RWPE2 (cell line): ENCODE measurements around the gene NKAIN4.

Experiments
- ATAC-seq: fragments of 200-7000 bp; cut with Tn5 transposase; 3 replicates; pipeline ENCODE4 v1.9.1; 2021; ENCODE audit warnings: low read depth
- DNase-seq: peaks from one replicate; pipeline ENCODE4 v3.0.0-alpha.2; 2020; ENCODE audit warnings: low spot score
- H3K27ac ChIP-seq: fragments of 450-650 bp; 2 replicates; pipeline ENCODE4 v1.5.1; 2017; ENCODE audit warnings: mild to moderate bottlenecking; ENCODE audit not compliant: poor library complexity, severe bottlenecking
- H3K27me3 ChIP-seq: fragments of 250-450 bp; sonication (Bioruptor Pico); 2 replicates; pipeline ENCODE4 v1.5.1; 2021; ENCODE audit warnings: mild to moderate bottlenecking, moderate library complexity; ENCODE audit not compliant: insufficient read depth, poor library complexity, severe bottlenecking
- H3K36me3 ChIP-seq: fragments of 250-450 bp; sonication (Bioruptor Pico); 2 replicates; pipeline ENCODE4 v1.5.1; 2020; ENCODE audit warnings: low read depth, mild to moderate bottlenecking, moderate library complexity
- H3K4me1 ChIP-seq: fragments of 250-450 bp; sonication (Bioruptor Pico); 2 replicates; pipeline ENCODE4 v1.5.1; 2021; ENCODE audit warnings: mild to moderate bottlenecking, moderate library complexity; ENCODE audit not compliant: insufficient read depth, poor library complexity, severe bottlenecking
- H3K4me3 ChIP-seq: fragments of 250-450 bp; sonication (Bioruptor Pico); 2 replicates; pipeline ENCODE4 v1.5.1; 2021; ENCODE audit warnings: mild to moderate bottlenecking, moderate library complexity; ENCODE audit not compliant: severe bottlenecking
- H3K9me3 ChIP-seq: fragments of 250-450 bp; sonication (Bioruptor Pico); 2 replicates; pipeline ENCODE4 v1.5.1; 2021; ENCODE audit warnings: mild to moderate bottlenecking, moderate library complexity; ENCODE audit not compliant: severe bottlenecking
- TF ChIP-seq, protein P1 (sequence below): fragments of 450-650 bp; IDR thresholded peaks from one replicate; pipeline ENCODE4 v1.5.1; 2017; ENCODE audit warnings: mild to moderate bottlenecking, moderate library complexity; ENCODE audit not compliant: poor library complexity, severe bottlenecking

Gene NKAIN4

DNA sequence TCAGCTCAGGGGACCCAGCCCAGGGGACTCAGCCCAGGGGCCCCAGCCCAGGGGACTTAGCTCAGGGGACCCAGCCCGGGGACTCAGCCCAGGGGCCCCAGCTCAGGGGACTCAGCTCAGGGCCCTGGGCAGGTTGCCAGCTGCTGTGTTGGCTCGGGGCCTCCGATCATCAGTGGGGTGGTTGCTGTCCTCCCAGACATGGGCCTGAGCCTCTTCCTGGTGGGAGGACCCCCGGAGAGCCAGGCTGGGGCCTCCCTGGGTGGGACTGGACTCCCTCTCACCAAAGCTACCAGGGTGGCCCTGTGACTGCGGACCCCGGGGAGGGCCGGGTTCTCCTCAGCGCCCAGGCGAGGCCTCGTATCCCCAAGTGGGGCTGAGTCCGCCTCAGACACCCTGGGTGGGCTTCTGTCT lies 43.1 kb upstream of the NKAIN4 start:
- TF ChIP-seq, protein P1, sequence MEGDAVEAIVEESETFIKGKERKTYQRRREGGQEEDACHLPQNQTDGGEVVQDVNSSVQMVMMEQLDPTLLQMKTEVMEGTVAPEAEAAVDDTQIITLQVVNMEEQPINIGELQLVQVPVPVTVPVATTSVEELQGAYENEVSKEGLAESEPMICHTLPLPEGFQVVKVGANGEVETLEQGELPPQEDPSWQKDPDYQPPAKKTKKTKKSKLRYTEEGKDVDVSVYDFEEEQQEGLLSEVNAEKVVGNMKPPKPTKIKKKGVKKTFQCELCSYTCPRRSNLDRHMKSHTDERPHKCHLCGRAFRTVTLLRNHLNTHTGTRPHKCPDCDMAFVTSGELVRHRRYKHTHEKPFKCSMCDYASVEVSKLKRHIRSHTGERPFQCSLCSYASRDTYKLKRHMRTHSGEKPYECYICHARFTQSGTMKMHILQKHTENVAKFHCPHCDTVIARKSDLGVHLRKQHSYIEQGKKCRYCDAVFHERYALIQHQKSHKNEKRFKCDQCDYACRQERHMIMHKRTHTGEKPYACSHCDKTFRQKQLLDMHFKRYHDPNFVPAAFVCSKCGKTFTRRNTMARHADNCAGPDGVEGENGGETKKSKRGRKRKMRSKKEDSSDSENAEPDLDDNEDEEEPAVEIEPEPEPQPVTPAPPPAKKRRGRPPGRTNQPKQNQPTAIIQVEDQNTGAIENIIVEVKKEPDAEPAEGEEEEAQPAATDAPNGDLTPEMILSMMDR, result no peak
- peak; percentile 84 for DNase-seq
- Histone ChIP-seq H3K4me3 (no peak overlapping the region), H3K27me3 (peaks cover 44% of the 10 kb centered on the region), H3K4me1 (no peaks in the 10 kb centered on the region), H3K27ac (no peak overlapping the region), H3K36me3 (no peaks in the 10 kb centered on the region), H3K9me3 (peaks cover 17% of the 10 kb centered on the region)
- ATAC-seq, result no peak

DNA sequence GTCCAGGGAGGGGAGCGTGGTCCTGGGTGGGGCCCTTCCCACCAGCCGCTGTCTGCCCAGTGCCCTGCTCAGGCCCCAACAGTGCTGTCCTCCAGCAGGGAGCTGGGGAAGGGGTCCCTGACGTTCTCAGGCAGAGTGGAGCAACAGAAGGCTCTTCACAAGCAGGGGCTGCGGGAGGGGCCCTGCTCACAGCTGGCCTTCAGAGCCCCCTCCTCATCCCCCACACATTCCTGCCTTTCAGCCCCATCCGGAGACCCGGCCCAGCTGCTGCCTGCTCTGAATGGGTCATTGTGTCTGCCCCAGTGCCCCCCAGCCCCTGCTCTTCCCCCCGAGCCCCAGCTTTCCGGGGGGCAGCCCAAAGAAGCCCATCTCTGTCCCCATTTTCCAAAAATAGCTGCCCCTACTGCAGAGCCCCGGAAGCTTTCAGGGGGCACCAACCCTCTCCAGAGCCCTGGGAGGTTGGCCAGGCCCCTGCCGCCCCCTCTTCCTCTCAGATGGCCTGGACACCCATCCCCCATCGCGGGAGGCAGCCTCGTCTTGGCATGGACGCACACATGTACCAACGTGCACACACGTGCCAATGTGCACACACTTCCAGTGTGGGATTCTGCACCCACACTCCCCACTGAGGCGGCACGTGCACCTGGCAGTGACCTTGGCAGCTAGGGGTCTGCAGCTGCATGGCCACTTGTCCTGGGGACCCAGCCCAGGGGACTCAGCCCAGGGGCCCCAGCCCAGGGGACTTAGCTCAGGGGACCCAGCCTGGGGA lies 42.5 kb upstream of the NKAIN4 start:
- peak; percentile 84 for DNase-seq
- no peak for ATAC-seq
- no peaks in the 10 kb centered on the region for H3K4me1 ChIP-seq
- no peak overlapping the region for H3K4me3 ChIP-seq
- H3K36me3 ChIP-seq, result no peaks in the 10 kb centered on the region
- H3K9me3 ChIP-seq, result peaks cover 11% of the 10 kb centered on the region
- no peak overlapping the region for H3K27ac ChIP-seq
- TF ChIP-seq, protein P1, result no peak
- peaks cover 44% of the 10 kb centered on the region for H3K27me3 ChIP-seq

DNA sequence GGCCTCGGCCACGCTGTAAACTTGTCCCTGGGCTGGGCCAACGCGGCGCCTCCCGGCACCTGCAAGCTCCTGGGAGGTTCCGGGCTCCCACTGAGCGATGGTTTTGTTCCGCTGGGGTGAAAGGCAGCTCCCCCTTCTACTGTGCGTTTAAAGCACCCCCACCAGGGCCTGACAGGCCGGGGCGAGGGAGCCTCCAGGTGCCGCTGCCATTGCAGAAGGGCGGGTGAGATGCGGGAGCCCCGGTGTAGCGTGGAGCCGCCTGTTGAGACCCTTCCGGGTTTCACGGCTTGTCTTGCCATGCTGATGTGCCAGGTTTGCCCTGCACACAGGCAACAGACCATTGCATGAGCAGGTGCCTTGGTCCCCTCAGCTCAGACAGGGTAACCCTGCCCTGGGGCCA lies 41.6 kb upstream of the NKAIN4 start:
- Histone ChIP-seq H3K36me3 (no peaks in the 10 kb centered on the region), H3K4me3 (no peak overlapping the region), H3K27me3 (peaks cover 41% of the 10 kb centered on the region), H3K4me1 (no peaks in the 10 kb centered on the region), H3K9me3 (peaks cover 4% of the 10 kb centered on the region), H3K27ac (no peak overlapping the region)
- ATAC-seq (peak; percentile 0; the same call in 2 of the 3 replicates), DNase-seq (peak; percentile 77)
- TF ChIP-seq, protein P1, result no peak

DNA sequence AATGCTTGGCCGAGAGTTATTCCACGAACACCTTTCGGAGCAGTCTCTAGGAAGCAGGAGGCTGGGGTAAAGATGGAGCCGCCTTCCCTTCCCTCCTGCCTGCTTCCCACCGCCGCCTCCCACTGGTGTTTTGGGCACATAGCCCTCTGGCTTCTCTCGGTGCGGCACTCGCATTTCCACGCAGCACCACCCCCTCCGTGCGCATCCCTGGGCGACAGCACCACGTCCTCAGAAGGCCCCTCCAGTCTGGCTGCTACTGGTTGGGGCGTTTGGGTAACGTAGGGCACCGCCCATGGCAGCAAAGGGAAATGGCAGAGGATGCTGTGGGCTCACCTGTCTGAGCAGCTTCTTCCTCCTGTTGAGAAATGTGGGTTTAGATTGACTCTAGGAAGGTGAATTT lies 41.2 kb upstream of the NKAIN4 start:
- Histone ChIP-seq H3K9me3 (no peaks in the 10 kb centered on the region), H3K27me3 (peaks cover 37% of the 10 kb centered on the region), H3K27ac (no peak overlapping the region), H3K36me3 (no peaks in the 10 kb centered on the region), H3K4me1 (no peaks in the 10 kb centered on the region), H3K4me3 (no peak overlapping the region)
- ATAC-seq (peak; percentile 4; the same call in 2 of the 3 replicates), DNase-seq (no peak)
- TF ChIP-seq, protein P1, result peak; percentile 7

DNA sequence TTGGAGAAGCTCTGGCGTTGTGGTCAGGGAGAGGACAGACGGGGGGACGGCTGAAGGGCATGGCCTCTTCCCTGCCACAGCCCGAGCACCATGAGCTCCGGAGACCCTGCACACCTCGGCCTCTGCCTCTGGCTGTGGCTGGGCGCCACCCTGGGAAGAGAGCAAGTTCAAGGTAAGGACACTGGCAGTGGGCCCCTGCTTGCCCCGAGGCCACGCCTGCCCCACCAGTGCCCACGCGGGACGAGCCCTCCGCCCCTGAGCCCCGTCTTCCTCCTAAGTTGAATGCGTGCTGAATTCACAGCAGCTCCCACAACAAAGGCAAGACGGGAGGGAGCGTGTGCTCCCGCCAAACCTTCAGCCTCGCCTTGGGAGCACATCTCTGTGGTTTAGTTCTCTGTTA lies 40.8 kb upstream of the NKAIN4 start:
- Histone ChIP-seq H3K36me3 (no peaks in the 10 kb centered on the region), H3K27ac (no peak overlapping the region), H3K9me3 (no peaks in the 10 kb centered on the region), H3K27me3 (peaks cover 33% of the 10 kb centered on the region), H3K4me3 (no peak overlapping the region), H3K4me1 (no peaks in the 10 kb centered on the region)
- TF ChIP-seq, protein P1, result no peak
- ATAC-seq, result no peak
- DNase-seq, result peak; percentile 80
